Measurements from ENCODE around the gene APOL3.
"Not testable (repeated sequence)": the region's sequence is repeated elsewhere in the genome, so short reads cannot be mapped to it uniquely, and the experiment has no call there.

APOL3 gene

GRCh38 chr22:36160499-36160942 lies at the start of gene APOL3:
Gene APOL3, minus strand, starts transcription at chr22:36160755. Its CDS starts 11,700 bp downstream, at chr22:36149055.
- no peaks in the 10 kb centered on the region for H3K9me3 Mint-ChIP-seq
- peaks cover 99% of the 10 kb centered on the region for H3K4me1 Mint-ChIP-seq (ENCODE audit: low read depth)
- peak within 1 kb of the TSS; percentile 82 for H3K27ac Mint-ChIP-seq
- H3K4me3 Mint-ChIP-seq: peak within 1 kb of the TSS; percentile 74
- no peaks in the 10 kb centered on the region for H3K27me3 Mint-ChIP-seq
- peaks cover 7% of the 10 kb centered on the region for H3K36me3 Mint-ChIP-seq (ENCODE audit: low read depth)
- intact Hi-C loops (cut with micrococcal nuclease): no loop called here

GRCh38 chr22:36210224-36210623 lies 49.7 kb upstream of the APOL3 start:
- Mint-ChIP-seq H3K9me3 (peaks cover 8% of the 10 kb centered on the region), H3K4me1 (ENCODE audit: low read depth) (peaks cover 91% of the 10 kb centered on the region), H3K4me3 (peak overlapping the region; percentile 72), H3K27ac (peak overlapping the region; percentile 92), H3K36me3 (ENCODE audit: low read depth) (no peaks in the 10 kb centered on the region), H3K27me3 (no peaks in the 10 kb centered on the region)
- intact Hi-C loops (cut with micrococcal nuclease): no loop called here

- peaks cover 97% of the 10 kb centered on the region for H3K4me1 Mint-ChIP-seq (ENCODE audit: low read depth)
- peak overlapping the region; percentile 92 for H3K27ac Mint-ChIP-seq
- peak overlapping the region; percentile 17 for H3K4me3 Mint-ChIP-seq
- H3K9me3 Mint-ChIP-seq; intact Hi-C loops (cut with micrococcal nuclease); H3K36me3 Mint-ChIP-seq (ENCODE audit: low read depth); H3K27me3 Mint-ChIP-seq: not testable (repeated sequence)
These were observed 48.9 kb upstream of the APOL3 start for GRCh38 chr22:36209488-36209908.

GRCh38 chr22:36208914-36209313 lies 48.4 kb upstream of the APOL3 start:
- intact Hi-C loops (cut with micrococcal nuclease): no loop called here
- H3K4me1 Mint-ChIP-seq (ENCODE audit: low read depth): peaks cover 97% of the 10 kb centered on the region
- H3K4me3 Mint-ChIP-seq: peak overlapping the region; percentile 7
- H3K36me3 Mint-ChIP-seq (ENCODE audit: low read depth): no peaks in the 10 kb centered on the region
- peak overlapping the region; percentile 92 for H3K27ac Mint-ChIP-seq
- H3K9me3 Mint-ChIP-seq: peaks cover 8% of the 10 kb centered on the region
- H3K27me3 Mint-ChIP-seq: no peaks in the 10 kb centered on the region

- Mint-ChIP-seq H3K36me3 (ENCODE audit: low read depth) (no peaks in the 10 kb centered on the region), H3K4me3 (no peak overlapping the region), H3K27ac (peak overlapping the region; percentile 92), H3K9me3 (peaks cover 8% of the 10 kb centered on the region), H3K4me1 (ENCODE audit: low read depth) (peaks cover 97% of the 10 kb centered on the region), H3K27me3 (no peaks in the 10 kb centered on the region)
- intact Hi-C loops (cut with micrococcal nuclease): no loop called here
These were observed 47.7 kb upstream of the APOL3 start for GRCh38 chr22:36208162-36208765.

GRCh38 chr22:36206255-36206654 lies 45.7 kb upstream of the APOL3 start:
- Mint-ChIP-seq H3K4me3 (no peak overlapping the region), H3K27ac (peak overlapping the region; percentile 15), H3K4me1 (ENCODE audit: low read depth) (peaks cover 97% of the 10 kb centered on the region), H3K9me3 (peaks cover 8% of the 10 kb centered on the region), H3K36me3 (ENCODE audit: low read depth) (peaks cover 3% of the 10 kb centered on the region), H3K27me3 (no peaks in the 10 kb centered on the region)
- intact Hi-C loops (cut with micrococcal nuclease): no loop called here

GRCh38 chr22:36205573-36205972 lies 45.0 kb upstream of the APOL3 start:
- H3K27ac Mint-ChIP-seq: peak overlapping the region; percentile 15
- intact Hi-C loops (cut with micrococcal nuclease); H3K36me3 Mint-ChIP-seq (ENCODE audit: low read depth); H3K4me3 Mint-ChIP-seq; H3K27me3 Mint-ChIP-seq; H3K9me3 Mint-ChIP-seq: not testable (repeated sequence)
- peaks cover 97% of the 10 kb centered on the region for H3K4me1 Mint-ChIP-seq (ENCODE audit: low read depth)

- H3K36me3 Mint-ChIP-seq (ENCODE audit: low read depth): peaks cover 19% of the 10 kb centered on the region
- peak overlapping the region; percentile 31 for H3K4me3 Mint-ChIP-seq
- peaks cover 8% of the 10 kb centered on the region for H3K9me3 Mint-ChIP-seq
- H3K27ac Mint-ChIP-seq: peak overlapping the region; percentile 36
- no peaks in the 10 kb centered on the region for H3K27me3 Mint-ChIP-seq
- H3K4me1 Mint-ChIP-seq (ENCODE audit: low read depth): peaks cover 98% of the 10 kb centered on the region
- intact Hi-C loops (cut with micrococcal nuclease): no loop called here
These were observed 44.1 kb upstream of the APOL3 start for GRCh38 chr22:36204632-36205015.

- Mint-ChIP-seq H3K36me3 (ENCODE audit: low read depth) (peaks cover 24% of the 10 kb centered on the region), H3K4me1 (ENCODE audit: low read depth) (peaks cover 98% of the 10 kb centered on the region), H3K4me3 (peak overlapping the region; percentile 31), H3K27ac (peak overlapping the region; percentile 36), H3K27me3 (no peaks in the 10 kb centered on the region), H3K9me3 (peaks cover 3% of the 10 kb centered on the region)
- intact Hi-C loops (cut with micrococcal nuclease): no loop called here
These were observed 43.6 kb upstream of the APOL3 start for GRCh38 chr22:36204001-36204631.

- peak overlapping the region; percentile 84 for H3K27ac Mint-ChIP-seq
- H3K4me3 Mint-ChIP-seq; H3K9me3 Mint-ChIP-seq; H3K27me3 Mint-ChIP-seq; intact Hi-C loops (cut with micrococcal nuclease): not testable (repeated sequence)
- H3K4me1 Mint-ChIP-seq (ENCODE audit: low read depth): peaks cover 98% of the 10 kb centered on the region
- H3K36me3 Mint-ChIP-seq (ENCODE audit: low read depth): peaks cover 31% of the 10 kb centered on the region
These were observed 42.9 kb upstream of the APOL3 start for GRCh38 chr22:36203441-36203840.

GRCh38 chr22:36202906-36203305 lies 42.4 kb upstream of the APOL3 start:
- Mint-ChIP-seq H3K4me3 (peak overlapping the region; percentile 35), H3K36me3 (ENCODE audit: low read depth) (peaks cover 36% of the 10 kb centered on the region), H3K4me1 (ENCODE audit: low read depth) (peaks cover 98% of the 10 kb centered on the region), H3K27ac (peak overlapping the region; percentile 84)
- H3K9me3 Mint-ChIP-seq; intact Hi-C loops (cut with micrococcal nuclease); H3K27me3 Mint-ChIP-seq: not testable (repeated sequence)

- H3K9me3 Mint-ChIP-seq: no peaks in the 10 kb centered on the region
- H3K4me3 Mint-ChIP-seq: peak within 1 kb of the TSS; percentile 81
- intact Hi-C loops (cut with micrococcal nuclease): loop anchor here (2.0 kb wide), 1 partner anchor 19 kb away; no protein-coding TSS in a partner anchor
- H3K36me3 Mint-ChIP-seq (ENCODE audit: low read depth): peaks cover 48% of the 10 kb centered on the region
- H3K4me1 Mint-ChIP-seq (ENCODE audit: low read depth): peaks cover 100% of the 10 kb centered on the region
- peak within 1 kb of the TSS; percentile 84 for H3K27ac Mint-ChIP-seq
- H3K27me3 Mint-ChIP-seq: no peaks in the 10 kb centered on the region
These were observed 41.2 kb upstream of the APOL3 start, which contains the start of gene APOL4 for GRCh38 chr22:36201630-36202319. Gene APOL4, minus strand, starts transcription at chr22:36201809. Its CDS starts 75 bp downstream, at chr22:36201734.

GRCh38 chr22:36201025-36201424 lies 40.5 kb upstream of the APOL3 start:
- H3K9me3 Mint-ChIP-seq, H3K27me3 Mint-ChIP-seq: not testable (repeated sequence)
- H3K4me1 Mint-ChIP-seq (ENCODE audit: low read depth): peaks cover 98% of the 10 kb centered on the region
- peak overlapping the region; percentile 84 for H3K27ac Mint-ChIP-seq
- peaks cover 54% of the 10 kb centered on the region for H3K36me3 Mint-ChIP-seq (ENCODE audit: low read depth)
- intact Hi-C loops (cut with micrococcal nuclease): loop anchor here (2.0 kb wide), 1 partner anchor 20 kb away; no protein-coding TSS in a partner anchor
- peak overlapping the region; percentile 81 for H3K4me3 Mint-ChIP-seq

- no peaks in the 10 kb centered on the region for H3K27me3 Mint-ChIP-seq
- intact Hi-C loops (cut with micrococcal nuclease): loop anchor here (5.0 kb wide), 2 partner anchors 38 to 78 kb away; partner anchors contain the start of gene APOL2
- H3K4me1 Mint-ChIP-seq (ENCODE audit: low read depth): peaks cover 91% of the 10 kb centered on the region
- no peaks in the 10 kb centered on the region for H3K9me3 Mint-ChIP-seq
- H3K36me3 Mint-ChIP-seq (ENCODE audit: low read depth): peaks cover 74% of the 10 kb centered on the region
- peak overlapping the region; percentile 66 for H3K4me3 Mint-ChIP-seq
- peak overlapping the region; percentile 74 for H3K27ac Mint-ChIP-seq
These were observed 38.5 kb upstream of the APOL3 start for GRCh38 chr22:36199001-36199551.
